CD4-positive, alpha-beta T cell (primary cell): ENCODE data around the gene NTM. TPM values are rescaled to one million over a fixed set of nuclear protein-coding genes. Genes with fewer than 3 reads are reported as not detected.

Source experiments
- ATAC-seq: fragments of 200-7000 bp; cut with Tn5 transposase; one replicate; pipeline ENCODE4 v1.10.0; 2022; ENCODE audit warnings: mild to moderate bottlenecking; ENCODE audit not compliant: poor library complexity
- CTCF ChIA-PET: fragments of 350-600 bp; sonication (Branson Sonifier 250); formaldehyde crosslinking; loops from one replicate; lab custom pipeline; 2021; ENCODE audit warnings: antibody characterized with exemption, inconsistent platforms; lab: Charles Lee
- POLR2A ChIA-PET: fragments of 350-600 bp; sonication (Branson Sonifier 250); formaldehyde crosslinking; loops from one replicate; lab custom pipeline; 2021; ENCODE audit warnings: antibody characterized with exemption, inconsistent platforms; lab: Charles Lee
- DNase-seq, 14 experiments: peaks; one replicate each; pipeline ENCODE4 v3.0.0-alpha.2; 2013 to 2020; ENCODE audit warnings: mixed read lengths in 2 of 14
- H3K27ac ChIP-seq, 2 donors: one replicate each; pipeline versions ENCODE4 v1.5.1 to v1.7.0; 2013; ENCODE audit warnings: low read length in 2 of 2, low read depth in 1 of 2, mild to moderate bottlenecking in 1 of 2
- H3K27me3 ChIP-seq, 2 experiments: 1 replicate in 1 of 2; 2 replicates in 1 of 2; pipeline versions ENCODE4 v1.6.1 to v1.7.0; 2013; ENCODE audit warnings: low read length in 2 of 2, control low read depth in 1 of 2, mild to moderate bottlenecking in 1 of 2, moderate library complexity in 1 of 2; ENCODE audit not compliant: insufficient read depth in 2 of 2, control insufficient read depth in 1 of 2
- H3K36me3 ChIP-seq: one replicate; pipeline ENCODE4 v1.6.1; 2013; ENCODE audit warnings: low read length, control low read depth; ENCODE audit not compliant: insufficient read depth
- H3K4me1 ChIP-seq: one replicate; pipeline ENCODE4 v1.6.1; 2013; ENCODE audit warnings: low read length, control low read depth; ENCODE audit not compliant: insufficient read depth
- H3K4me3 ChIP-seq: one replicate; pipeline ENCODE4 v1.5.1; 2013; ENCODE audit warnings: mild to moderate bottlenecking, low read length, moderate library complexity
- H3K9me3 ChIP-seq, 2 experiments: 1 replicate in 1 of 2; 2 replicates in 1 of 2; pipeline versions ENCODE4 v1.6.1 to v1.7.0; 2013; ENCODE audit warnings: low read length in 2 of 2, mild to moderate bottlenecking in 2 of 2, control low read depth in 1 of 2, moderate library complexity in 1 of 2; ENCODE audit not compliant: control insufficient read depth in 1 of 2, insufficient read depth in 1 of 2
- H3K27ac Mint-ChIP-seq: one replicate; pipeline ENCODE4 v1.8.0; 2020; ENCODE audit warnings: mixed read lengths
- H3K27me3 Mint-ChIP-seq: one replicate; pipeline ENCODE4 v1.8.0; 2021; ENCODE audit warnings: mixed read lengths
- H3K36me3 Mint-ChIP-seq: one replicate; pipeline ENCODE4 v1.8.0; 2021; ENCODE audit warnings: low read depth, mixed read lengths
- H3K4me1 Mint-ChIP-seq: one replicate; pipeline ENCODE4 v1.8.0; 2021; ENCODE audit warnings: low read depth, mixed read lengths
- H3K4me3 Mint-ChIP-seq: one replicate; pipeline ENCODE4 v1.8.0; 2020; ENCODE audit warnings: mild to moderate bottlenecking, mixed read lengths
- H3K9me3 Mint-ChIP-seq: one replicate; pipeline ENCODE4 v1.8.0; 2020; ENCODE audit warnings: mixed read lengths
- CTCF ChIP-seq: fragments of 200-600 bp; IDR thresholded peaks from one replicate; pipeline ENCODE4 v1.8.0; 2022; ENCODE audit warnings: antibody characterized with exemption, mild to moderate bottlenecking
- intact Hi-C, 2 experiments: fragments of 100-400 bp; cut with DNase I in 1 of 2; cut with micrococcal nuclease in 1 of 2; formaldehyde crosslinking; loops; one replicate each; pipeline versions ENCODE4 v1.15.1 to v1.9.0; 2023 to 2025; cut with DNase I, micrococcal nuclease
- total RNA-seq, 174 experiments: library from RNA in 2 of 174; stranded (reverse) in 2 of 174; gene quantifications; one replicate each; pipeline ENCODE4 v1.2.3 and lab custom pipeline; 2021 to 2026

The NTM gene
- total RNA-seq, 2 experiments from 2014 or later: not detected

- Mint-ChIP-seq H3K9me3 (peaks cover 3% of the 10 kb centered on the region), H3K4me1 (no peaks in the 10 kb centered on the region), H3K4me3 (no peak overlapping the region), H3K27ac (no peak overlapping the region), H3K36me3 (no peaks in the 10 kb centered on the region), H3K27me3 (no peaks in the 10 kb centered on the region)
- no peaks in the 10 kb centered on the region for H3K36me3 ChIP-seq
- H3K4me1 ChIP-seq: no peaks in the 10 kb centered on the region
- intact Hi-C loops: no loop called here
- DNase-seq: no peak
- H3K27ac ChIP-seq: no peak overlapping the region
- H3K4me3 ChIP-seq: no peak overlapping the region
- ChIA-PET CTCF (no interaction called here), POLR2A (no interaction called here)
- no peak for TF ChIP-seq CTCF
- H3K9me3 ChIP-seq: peaks cover 0 to 3% of the 10 kb centered on the region in 2 experiments
- ATAC-seq: no peak
- H3K27me3 ChIP-seq: no peaks in the 10 kb centered on the region
Measured at GRCh38 chr11:131855320-131855719, 484.9 kb downstream of the NTM start.

- Histone ChIP-seq H3K36me3 (no peaks in the 10 kb centered on the region), H3K4me3 (no peak overlapping the region), H3K4me1 (no peaks in the 10 kb centered on the region), H3K27ac (no peak overlapping the region), H3K27me3 (no peaks in the 10 kb centered on the region), H3K9me3 (peaks cover 0 to 3% of the 10 kb centered on the region in 2 experiments)
- ChIA-PET POLR2A (no interaction called here), CTCF (no interaction called here)
- H3K36me3 Mint-ChIP-seq: no peaks in the 10 kb centered on the region
- no peak overlapping the region for H3K27ac Mint-ChIP-seq
- no peak for ATAC-seq
- H3K27me3 Mint-ChIP-seq: no peaks in the 10 kb centered on the region
- H3K9me3 Mint-ChIP-seq: peaks cover 3% of the 10 kb centered on the region
- no peaks in the 10 kb centered on the region for H3K4me1 Mint-ChIP-seq
- intact Hi-C loops: no loop called here
- TF ChIP-seq CTCF: no peak
- H3K4me3 Mint-ChIP-seq: no peak overlapping the region
- DNase-seq: no peak
Measured at GRCh38 chr11:131857246-131857645, 486.8 kb downstream of the NTM start.

- Histone ChIP-seq H3K36me3 (no peaks in the 10 kb centered on the region), H3K4me1 (no peaks in the 10 kb centered on the region), H3K4me3 (no peak overlapping the region), H3K27ac (no peak overlapping the region), H3K27me3 (no peaks in the 10 kb centered on the region), H3K9me3 (peaks cover 0 to 3% of the 10 kb centered on the region in 2 experiments)
- Mint-ChIP-seq H3K27ac (no peak overlapping the region), H3K36me3 (no peaks in the 10 kb centered on the region), H3K4me1 (no peaks in the 10 kb centered on the region), H3K27me3 (no peaks in the 10 kb centered on the region), H3K9me3 (no peaks in the 10 kb centered on the region), H3K4me3 (no peak overlapping the region)
- DNase-seq: no peak
- no peak for TF ChIP-seq CTCF
- intact Hi-C loops: no loop called here
- ATAC-seq: no peak
- ChIA-PET CTCF (no interaction called here), POLR2A (no interaction called here)
Measured at GRCh38 chr11:131858505-131858904, 488.1 kb downstream of the NTM start.
